H1 (cell line): Measurements from ENCODE around the gene NUP58. TPM values are rescaled to one million over a fixed set of nuclear protein-coding genes. Genes with fewer than 3 reads are reported as not detected.
A peak's percentile ranks its signal among the peaks of the same experiment; 100 is the strongest.

Source experiments
- CTCF ChIA-PET: fragments of 300-600 bp; sonication (Branson Sonifier 250); formaldehyde crosslinking; loops from one replicate; lab custom pipeline; 2021; ENCODE audit not compliant: partially characterized antibody; lab: Charles Lee
- POLR2A ChIA-PET: fragments of 300-600 bp; sonication (Branson Sonifier 250); formaldehyde crosslinking; loops from one replicate; lab custom pipeline; 2021; ENCODE audit warnings: inconsistent platforms; ENCODE audit not compliant: partially characterized antibody; lab: Charles Lee
- DNase-seq, 2 experiments: peaks; one replicate each; pipeline versions ENCODE4 v3.0.0 to v3.0.0-alpha.2; 2010 to 2022; ENCODE audit warnings: low spot score in 2 of 2, low read depth in 1 of 2, mixed read lengths in 1 of 2
- FAIRE-seq: peaks from 2 replicates; lab custom pipeline; 2011; peaks lifted over from hg19 to GRCh38; lab: Jason Lieb, UNC
- H2AFZ ChIP-seq: 2 replicates; pipeline ENCODE4 v1.8.1; 2012; ENCODE audit warnings: low read length, inconsistent platforms
- H2AK5ac ChIP-seq: 2 replicates; pipeline ENCODE4 v1.6.1; 2013; ENCODE audit warnings: low read depth, low read length
- H2BK120ac ChIP-seq: replicated peaks from 2 replicates; pipeline ENCODE3; 2013; ENCODE audit warnings: low read depth, low read length, inconsistent platforms
- H2BK12ac ChIP-seq: 2 replicates; pipeline ENCODE4 v1.6.1; 2013; ENCODE audit warnings: low read depth, low read length
- H2BK15ac ChIP-seq: 2 replicates; pipeline ENCODE4 v1.6.1; 2013; ENCODE audit warnings: low read length
- H2BK20ac ChIP-seq: 2 replicates; pipeline ENCODE4 v1.6.1; 2013; ENCODE audit warnings: low read length
- H2BK5ac ChIP-seq: 2 replicates; pipeline ENCODE4 v1.6.1; 2013; ENCODE audit warnings: low read depth, low read length
- H3K14ac ChIP-seq: 2 replicates; pipeline ENCODE4 v1.6.1; 2013; ENCODE audit warnings: inconsistent platforms; ENCODE audit not compliant: insufficient read length
- H3K18ac ChIP-seq: 2 replicates; pipeline ENCODE4 v1.6.1; 2013; ENCODE audit warnings: low read length; ENCODE audit errors: extremely low read depth
- H3K23ac ChIP-seq: 2 replicates; pipeline ENCODE4 v1.6.1; 2013; ENCODE audit warnings: inconsistent platforms; ENCODE audit not compliant: insufficient read length
- H3K23me2 ChIP-seq: 2 replicates; pipeline ENCODE4 v1.6.1; 2013; ENCODE audit warnings: low read depth, low read length
- H3K27ac ChIP-seq: 2 replicates; pipeline ENCODE4 v1.6.1; 2011; ENCODE audit warnings: low read depth, low read length, inconsistent platforms
- H3K27me3 ChIP-seq, 4 experiments: replicated peaks in 1 of 4; 1 replicate in 1 of 4; 2 replicates in 3 of 4; pipeline versions ENCODE4 v1.6.1 to v1.8.1; 2011 to 2013; ENCODE audit warnings: low read length in 3 of 4, mild to moderate bottlenecking in 3 of 4, inconsistent platforms in 2 of 4, mixed read lengths in 2 of 4, moderate library complexity in 1 of 4; ENCODE audit not compliant: control insufficient read depth in 3 of 4, insufficient read depth in 3 of 4; ENCODE audit errors: extremely low read depth in 1 of 4
- H3K36me3 ChIP-seq, 4 experiments: 2 replicates each; pipeline versions ENCODE4 v1.6.1 to v1.8.1; 2011 to 2013; ENCODE audit warnings: mild to moderate bottlenecking in 4 of 4, low read length in 3 of 4, moderate library complexity in 2 of 4, control low read depth in 1 of 4, inconsistent platforms in 1 of 4; ENCODE audit not compliant: insufficient read depth in 4 of 4, control insufficient read depth in 2 of 4
- H3K4ac ChIP-seq: replicated peaks from 2 replicates; pipeline ENCODE3; 2013; ENCODE audit warnings: low read length, low read depth, mixed read lengths, inconsistent platforms; ENCODE audit not compliant: insufficient read length
- H3K4me1 ChIP-seq, 4 experiments: replicated peaks in 1 of 4; 1 replicate in 1 of 4; 2 replicates in 3 of 4; pipeline versions ENCODE4 v1.6.1 to v1.8.1; 2011 to 2013; ENCODE audit warnings: low read length in 3 of 4, inconsistent platforms in 2 of 4, mixed read lengths in 1 of 4; ENCODE audit not compliant: insufficient read depth in 4 of 4, control insufficient read depth in 3 of 4
- H3K4me2 ChIP-seq, 2 experiments: 2 replicates each; pipeline versions ENCODE4 v1.6.1 to v1.8.1; 2011 to 2013; ENCODE audit warnings: low read depth in 2 of 2, low read length in 2 of 2, control low read depth in 1 of 2, inconsistent platforms in 1 of 2, mild to moderate bottlenecking in 1 of 2; ENCODE audit not compliant: insufficient read depth in 1 of 2
- H3K4me3 ChIP-seq, 4 experiments: fragments of 200-600, 300-600 bp in 1 of 4; sonication (generic), shearing (Covaris generic), sonication (Bioruptor Twin) in 1 of 4; 2 replicates each; pipeline versions ENCODE4 v1.5.1 to v1.8.1; 2011 to 2016; ENCODE audit warnings: low read length in 4 of 4, low read depth in 3 of 4, control low read depth in 2 of 4, inconsistent platforms in 2 of 4, mild to moderate bottlenecking in 2 of 4, mixed read lengths in 1 of 4, moderate library complexity in 1 of 4; ENCODE audit not compliant: insufficient read depth in 2 of 4; ENCODE audit errors: extremely low read depth in 1 of 4
- H3K56ac ChIP-seq: replicated peaks from 2 replicates; pipeline ENCODE3; 2013; ENCODE audit warnings: low read depth, mild to moderate bottlenecking, mixed read lengths, low read length, inconsistent platforms; ENCODE audit not compliant: insufficient read length
- H3K79me1 ChIP-seq: 2 replicates; pipeline ENCODE4 v1.6.1; 2013; ENCODE audit warnings: low read depth, low read length, control low read depth
- H3K79me2 ChIP-seq, 2 experiments: 2 replicates each; pipeline versions ENCODE4 v1.6.1 to v1.8.1; 2012 to 2013; ENCODE audit warnings: low read length in 2 of 2, mild to moderate bottlenecking in 2 of 2, inconsistent platforms in 1 of 2; ENCODE audit not compliant: insufficient read depth in 2 of 2, control insufficient read depth in 1 of 2
- H3K9ac ChIP-seq, 4 experiments: replicated peaks in 1 of 4; 1 replicate in 1 of 4; 2 replicates in 3 of 4; pipeline versions ENCODE4 v1.6.1 to v1.8.1; 2011 to 2013; ENCODE audit warnings: low read depth in 3 of 4, low read length in 3 of 4, control low read depth in 2 of 4, mild to moderate bottlenecking in 2 of 4, moderate library complexity in 2 of 4, inconsistent platforms in 1 of 4; ENCODE audit errors: extremely low read depth in 1 of 4
- H3K9me3 ChIP-seq, 2 experiments: 2 replicates each; pipeline versions ENCODE4 v1.6.1 to v1.8.1; 2012 to 2013; ENCODE audit warnings: mild to moderate bottlenecking in 2 of 2, moderate library complexity in 2 of 2, control low read depth in 1 of 2, inconsistent platforms in 1 of 2, low read depth in 1 of 2, low read length in 1 of 2, mixed read lengths in 1 of 2; ENCODE audit not compliant: insufficient read depth in 2 of 2
- H4K20me1 ChIP-seq, 2 experiments: replicated peaks in 1 of 2; 2 replicates each; pipeline versions ENCODE3 to v1.8.1; 2011 to 2013; ENCODE audit warnings: inconsistent platforms in 2 of 2, low read length in 2 of 2, mild to moderate bottlenecking in 1 of 2; ENCODE audit not compliant: insufficient read depth in 2 of 2, control insufficient read depth in 1 of 2
- H4K5ac ChIP-seq: 2 replicates; pipeline ENCODE4 v1.6.1; 2013; ENCODE audit warnings: low read length, low read depth, mixed read lengths, inconsistent platforms; ENCODE audit not compliant: insufficient read length
- H4K8ac ChIP-seq: 2 replicates; pipeline ENCODE4 v1.8.0; 2013; ENCODE audit warnings: mild to moderate bottlenecking, moderate library complexity, low read length, inconsistent platforms; ENCODE audit not compliant: insufficient read depth; ENCODE audit errors: extremely low read depth
- H4K91ac ChIP-seq: replicated peaks from 2 replicates; pipeline ENCODE3; 2013; ENCODE audit warnings: low read length, mixed read lengths, inconsistent platforms; ENCODE audit not compliant: insufficient read length
- CHD2 ChIP-seq: IDR thresholded peaks from 2 replicates; pipeline ENCODE4 v1.6.1; 2012; ENCODE audit warnings: low read length, improper control_type of control experiment
- E2F6 ChIP-seq: IDR thresholded peaks from 2 replicates; pipeline ENCODE4 v1.6.1; 2012; ENCODE audit warnings: inconsistent platforms
- GABPA ChIP-seq: IDR thresholded peaks from 2 replicates; pipeline ENCODE4 v1.6.1; 2011; ENCODE audit warnings: mild to moderate bottlenecking, low read length, moderate library complexity, borderline replicate concordance; ENCODE audit not compliant: insufficient read depth
- HDAC2 ChIP-seq, 2 experiments: fragments of 300-600 bp in 1 of 2; sonication (generic) in 1 of 2; IDR thresholded peaks; 2 replicates each; pipeline ENCODE4 v1.6.1; 2011 to 2012; ENCODE audit warnings: low read depth in 2 of 2, low read length in 2 of 2, mild to moderate bottlenecking in 2 of 2, moderate library complexity in 2 of 2, borderline replicate concordance in 1 of 2, inconsistent platforms in 1 of 2
- HDAC6 ChIP-seq: IDR thresholded peaks from one replicate; pipeline ENCODE4 v1.7.1; 2012; ENCODE audit warnings: low read depth, mild to moderate bottlenecking, inconsistent platforms, low read length, moderate library complexity
- KDM1A ChIP-seq: fragments of 200-600, 300-600 bp; sonication (generic); IDR thresholded peaks from 2 replicates; pipeline ENCODE4 v1.7.1; 2016; ENCODE audit warnings: mild to moderate bottlenecking, low read length, borderline replicate concordance
- POLR2AphosphoS5 ChIP-seq: IDR thresholded peaks from 2 replicates; pipeline ENCODE4 v1.6.1; 2011; ENCODE audit warnings: low read depth, low read length
- TBP ChIP-seq: IDR thresholded peaks from 2 replicates; pipeline ENCODE4 v1.6.1; 2011; ENCODE audit warnings: low read depth, low read length, improper control_type of control experiment
- ZNF274 ChIP-seq: IDR thresholded peaks from 2 replicates; pipeline ENCODE4 v1.7.0; 2012; ENCODE audit warnings: low read length, borderline replicate concordance; ENCODE audit errors: extremely low read depth
- WGBS, 2 experiments: shearing (Covaris generic) in 1 of 2; methylation state at CpG; one replicate each; pipeline versions ENCODE4 v1.1.6 to v1.1.7; 2013 to 2015; ENCODE audit warnings: low lambda C conversion rate in 2 of 2, mixed read lengths in 2 of 2, inconsistent platforms in 1 of 2, low coverage in 1 of 2, missing lambda C conversion rate in 1 of 2; ENCODE audit not compliant: insufficient replicate concordance in 2 of 2, insufficient coverage in 1 of 2, insufficient read length in 1 of 2; ENCODE audit errors: extremely low coverage in 1 of 2, missing lambda C conversion rate in 1 of 2; 5-methylcytosine and 5-hydroxymethylcytosine counted together
- polyA plus RNA-seq, 7 experiments: library from polyadenylated mRNA; depleted of rRNA in 3 of 7; stranded (reverse) in 5 of 7; unstranded in 2 of 7; fragments of >200 nt in 5 of 7; fragments of 200-250 nt in 2 of 7; gene quantifications; 1 replicate in 5 of 7; 2 replicates in 1 of 7; 4 replicates in 1 of 7; pipeline versions ENCODE4 v1.2.1 to v1.2.3, GENCODE V29; 2011 to 2013; ENCODE audit warnings: missing spikeins in 2 of 7, mixed read lengths in 2 of 7
- total RNA-seq: library from RNA; stranded (reverse); fragmentation: NEBNext Ultra II Directional; extraction: Animal tissue kit (Norgen Biotek cat#: 25700); gene quantifications from 2 replicates; pipeline ENCODE4 v1.2.1, GENCODE V29; 2021

Gene NUP58
- total and polyA plus RNA-seq, 2 of the 8 experiments (the other 6 are each of a cell fraction or from before 2014, with no cell fraction given), result 35.0 to 53.8 TPM

GRCh38 chr13:25371158-25371874, 69.9 kb downstream of the NUP58 start:
- Histone ChIP-seq H3K14ac (no peak overlapping the region), H3K4ac (no peak overlapping the region), H4K20me1 (no peaks in the 10 kb centered on the region), H4K8ac (peak overlapping the region; percentile 62; the same call in 1 of the 2 replicates), H2BK15ac (no peak overlapping the region), H2BK12ac (no peak overlapping the region), H3K4me2 (peak overlapping the region; percentile 63 to 95), H3K23ac (no peak overlapping the region), H4K5ac (no peak overlapping the region), H3K4me1 (peaks cover 3 to 16% (median 7%) of the 10 kb centered on the region in 4 experiments; a peak in 6 of 7 replicates), H3K79me1 (no peaks in the 10 kb centered on the region), H2BK5ac (no peak overlapping the region), H2BK20ac (no peak overlapping the region), H3K27me3 (peaks cover 9 to 36% (median 31%) of the 10 kb centered on the region in 4 experiments), H3K56ac (no peak overlapping the region), H3K23me2 (peaks cover 16% of the 10 kb centered on the region), H3K4me3 (peak overlapping the region; percentile 47 to 66 (median 54)), H3K9ac (no peak overlapping the region), H3K18ac (no peak overlapping the region), H3K79me2 (no peaks in the 10 kb centered on the region), H3K36me3 (no peaks in the 10 kb centered on the region), H2BK120ac (no peak overlapping the region), H2AK5ac (no peak overlapping the region), H2AFZ (0 out of 2 replicates have a peak overlapping the region, but pooled peaks have one; percentile 40), H3K27ac (no peak overlapping the region), H3K9me3 (no peaks in the 10 kb centered on the region), H4K91ac (no peak overlapping the region)
- CTCF ChIA-PET, result interaction anchor here (0.6 kb wide), 1 partner anchor 186 kb away, joined by 4 read pairs; no protein-coding TSS in a partner anchor
- DNase-seq, result no peak
- FAIRE-seq, result no peak
- POLR2A ChIA-PET, result no interaction called here
- whole genome bisulfite sequencing, 2 experiments, result 43% methylated on average over 13 of the region's 20 CpGs; no CpG with 5 or more reads in 1 of the 2 experiments
- TF ChIP-seq HDAC6 (no peak), GABPA (no peak), TBP (no peak), ZNF274 (no peak), KDM1A (peak; percentile 52; the same call in 1 of the 2 replicates), POLR2AphosphoS5 (no peak), CHD2 (no peak), HDAC2 (IDR thresholded peaks at IDR 0.05; ENCODE audit: borderline replicate concordance in 1 of 2, low read depth in 2 of 2, low read length in 2 of 2) (no peak), E2F6 (no peak)
